ENCODE results near the gene PPT2. TPM values are rescaled to one million over a fixed set of nuclear protein-coding genes. Genes with fewer than 3 reads are reported as not detected.

Gene PPT2
- total RNA-seq, 2 donors from 2014 or later, result 18.6 to 32.9 TPM

GRCh38 chr6:32168807-32169591, 15.1 kb downstream of the PPT2 start:
- Histone ChIP-seq H3K4me1 (replicated peaks) (no peaks in the 10 kb centered on the region), H3K4me3 (no peak overlapping the region), H3K27me3 (replicated peaks; ENCODE audit: insufficient read depth) (no peaks in the 10 kb centered on the region), H3K36me3 (no peaks in the 10 kb centered on the region), H3K9me3 (no peaks in the 10 kb centered on the region), H3K27ac (no peak overlapping the region)
- no peak for TF ChIP-seq POLR2AphosphoS5 (IDR thresholded peaks at IDR 0.05)
- TF ChIP-seq POLR2A (IDR thresholded peaks at IDR 0.05), result no peak
- no peak for TF ChIP-seq CTCF (IDR thresholded peaks at IDR 0.05)
- 77% methylated on average over 11 of the region's 11 CpGs for WGBS
- intact Hi-C loops (cut with DNase I), result no loop called here
- no peak for DNase-seq (ENCODE audit: low spot score)

GRCh38 chr6:32170294-32170693, 16.4 kb downstream of the PPT2 start:
- Histone ChIP-seq H3K27ac (no peak overlapping the region), H3K4me1 (replicated peaks) (no peaks in the 10 kb centered on the region), H3K9me3 (no peaks in the 10 kb centered on the region), H3K36me3 (no peaks in the 10 kb centered on the region), H3K27me3 (replicated peaks; ENCODE audit: insufficient read depth) (no peaks in the 10 kb centered on the region), H3K4me3 (no peak overlapping the region)
- 91% methylated on average over 11 of the region's 11 CpGs for WGBS
- intact Hi-C loops (cut with DNase I), result no loop called here
- TF ChIP-seq CTCF (IDR thresholded peaks at IDR 0.05), result no peak
- DNase-seq (ENCODE audit: low spot score), result no peak

- no peak overlapping the region for H3K27ac ChIP-seq
These were observed 17.3 kb downstream of the PPT2 start for GRCh38 chr6:32171234-32171633.

GRCh38 chr6:32173051-32173727, 19.2 kb downstream of the PPT2 start:
- DNase-seq (ENCODE audit: low spot score), result no peak
- H3K4me3 ChIP-seq, result no peak overlapping the region
- intact Hi-C loops (cut with DNase I), result no loop called here
- no peaks in the 10 kb centered on the region for H3K9me3 ChIP-seq
- 71% methylated on average over 4 of the region's 4 CpGs for WGBS
- no peaks in the 10 kb centered on the region for H3K27me3 ChIP-seq (replicated peaks; ENCODE audit: insufficient read depth)
- no peaks in the 10 kb centered on the region for H3K4me1 ChIP-seq (replicated peaks)
- TF ChIP-seq CTCF (IDR thresholded peaks at IDR 0.05), result no peak
- no peak for TF ChIP-seq POLR2A (IDR thresholded peaks at IDR 0.05)
- no peak for TF ChIP-seq POLR2AphosphoS5 (IDR thresholded peaks at IDR 0.05)
- no peak overlapping the region for H3K27ac ChIP-seq
- no peaks in the 10 kb centered on the region for H3K36me3 ChIP-seq

More at GRCh38 chr6:32171234-32171633, 17.3 kb downstream of the PPT2 start:
- Histone ChIP-seq H3K27me3 (replicated peaks; ENCODE audit: insufficient read depth) (no peaks in the 10 kb centered on the region), H3K9me3 (no peaks in the 10 kb centered on the region), H3K4me3 (no peak overlapping the region), H3K4me1 (replicated peaks) (no peaks in the 10 kb centered on the region), H3K36me3 (no peaks in the 10 kb centered on the region)
- 90% methylated on average over 6 of the region's 6 CpGs for WGBS
- TF ChIP-seq POLR2AphosphoS5 (IDR thresholded peaks at IDR 0.05) (no peak), POLR2A (IDR thresholded peaks at IDR 0.05) (no peak), CTCF (IDR thresholded peaks at IDR 0.05) (no peak)
- intact Hi-C loops (cut with DNase I), result no loop called here
- no peak for DNase-seq (ENCODE audit: low spot score)

- Histone ChIP-seq H3K36me3 (no peaks in the 10 kb centered on the region), H3K9me3 (no peaks in the 10 kb centered on the region), H3K4me3 (no peak overlapping the region), H3K27me3 (replicated peaks; ENCODE audit: insufficient read depth) (no peaks in the 10 kb centered on the region), H3K27ac (no peak overlapping the region), H3K4me1 (replicated peaks) (no peaks in the 10 kb centered on the region)
- no peak for DNase-seq (ENCODE audit: low spot score)
- TF ChIP-seq POLR2AphosphoS5 (IDR thresholded peaks at IDR 0.05), result no peak
- TF ChIP-seq POLR2A (IDR thresholded peaks at IDR 0.05), result no peak
- TF ChIP-seq CTCF (IDR thresholded peaks at IDR 0.05), result no peak
- intact Hi-C loops (cut with DNase I), result no loop called here
- 93% methylated on average over 1 of the region's 1 CpG for WGBS
These were observed 20.5 kb downstream of the PPT2 start for GRCh38 chr6:32174416-32174815.

Measured in prostate gland (tissue), 2 donors.